GM18511 (cell line): ENCODE measurements around the gene LTB4R2.
A peak's percentile ranks its signal among the peaks of the same experiment; 100 is the strongest.
"Not testable (repeated sequence)": the region's sequence is repeated elsewhere in the genome, so short reads cannot be mapped to it uniquely, and the experiment has no call there.

Experiments used
- ATAC-seq: cut with Tn5 transposase; IDR thresholded peaks from one replicate; pipeline ENCODE4 v1.9.1; 2021; ENCODE audit warnings: mild to moderate bottlenecking, moderate library complexity; ENCODE audit not compliant: unreplicated experiment

LTB4R2 gene

GRCh38 chr14:24317141-24317928 is 7.4 kb downstream of the LTB4R2 start:
- no peak for ATAC-seq

GRCh38 chr14:24321212-24321975 is 11.5 kb downstream of the LTB4R2 start:
- ATAC-seq, result no peak

GRCh38 chr14:24322672-24323071 is 12.7 kb downstream of the LTB4R2 start:
- ATAC-seq, result no peak

- ATAC-seq, result no peak
These were observed 13.4 kb downstream of the LTB4R2 start for GRCh38 chr14:24323341-24323740.

GRCh38 chr14:24324024-24324423 is 14.1 kb downstream of the LTB4R2 start:
- no peak for ATAC-seq

- ATAC-seq, result no peak
These were observed 15.1 kb downstream of the LTB4R2 start for GRCh38 chr14:24325041-24325530.

GRCh38 chr14:24325963-24326362 is 16.0 kb downstream of the LTB4R2 start:
- ATAC-seq, result no peak

- no peak for ATAC-seq
These were observed 17.4 kb downstream of the LTB4R2 start for GRCh38 chr14:24327303-24327702.

- not testable (repeated sequence) for ATAC-seq
These were observed 18.0 kb downstream of the LTB4R2 start for GRCh38 chr14:24327914-24328313.

GRCh38 chr14:24329073-24329663 is 19.2 kb downstream of the LTB4R2 start:
- no peak for ATAC-seq

- ATAC-seq, result no peak
These were observed 19.8 kb downstream of the LTB4R2 start for GRCh38 chr14:24329736-24330135.

- ATAC-seq, result no peak
These were observed 21.2 kb downstream of the LTB4R2 start for GRCh38 chr14:24330973-24331674.

- ATAC-seq, result no peak
These were observed 21.9 kb downstream of the LTB4R2 start for GRCh38 chr14:24331731-24332267.

- peak; percentile 90 for ATAC-seq
These were observed 22.5 kb downstream of the LTB4R2 start for GRCh38 chr14:24332268-24332993.

- no peak for ATAC-seq
These were observed 24.7 kb downstream of the LTB4R2 start, which contains the start of gene ADCY4 for GRCh38 chr14:24334431-24335291. Gene ADCY4 (minus strand): TSS chr14:24335071. CDS start chr14:24334652, 419 bp downstream.

GRCh38 chr14:24335461-24336171 is 25.7 kb downstream of the LTB4R2 start:
- no peak for ATAC-seq

GRCh38 chr14:24337144-24337823 is 27.3 kb downstream of the LTB4R2 start:
- ATAC-seq, result no peak

GRCh38 chr14:24337824-24338175 is 27.9 kb downstream of the LTB4R2 start:
- no peak for ATAC-seq
